Stimulated activated CD4-positive, alpha-beta T cell treated with anti-CD3 and anti-CD28 coated beads, Interleukin-12 subunit alpha, Interleukin-12 subunit beta, amount 100 ng/mL, for 24 hours (primary cell): ENCODE results near the gene CACNA1G.

Experiments used
- DNase-seq, 2 experiments: peaks; one replicate each; pipeline ENCODE4 v3.0.0-alpha.2; 2020; ENCODE audit warnings: low read depth in 2 of 2

The CACNA1G gene

DNA sequence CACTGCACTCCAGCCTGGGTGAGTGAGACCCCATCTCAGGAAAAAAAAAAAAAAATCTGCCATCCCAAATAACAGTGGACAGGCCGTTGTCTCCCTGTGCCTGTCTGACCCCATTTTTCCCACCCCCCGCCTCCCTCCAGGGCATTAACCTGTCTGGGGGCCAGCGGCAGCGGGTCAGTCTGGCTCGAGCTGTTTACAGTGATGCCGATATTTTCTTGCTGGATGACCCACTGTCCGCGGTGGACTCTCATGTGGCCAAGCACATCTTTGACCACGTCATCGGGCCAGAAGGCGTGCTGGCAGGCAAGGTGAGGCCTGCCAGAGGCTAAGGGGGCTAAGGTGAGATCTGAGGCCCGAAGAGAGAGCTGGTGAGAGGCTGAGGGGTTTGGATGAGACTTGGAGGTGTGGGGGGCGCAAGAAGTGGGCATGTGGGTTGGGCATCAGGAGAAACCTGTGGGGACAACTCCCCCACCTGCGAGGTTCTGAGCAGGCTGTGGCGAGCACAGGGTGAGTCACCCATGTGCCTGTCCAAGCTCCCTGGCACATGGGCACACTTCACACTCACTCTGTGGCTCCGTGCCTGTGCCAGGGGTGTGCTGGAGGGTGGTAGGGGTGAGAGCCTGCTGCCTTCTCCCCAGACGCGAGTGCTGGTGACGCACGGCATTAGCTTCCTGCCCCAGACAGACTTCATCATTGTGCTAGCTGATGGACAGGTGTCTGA lies 112.5 kb downstream of the CACNA1G start:
- DNase-seq, result no peak

DNA sequence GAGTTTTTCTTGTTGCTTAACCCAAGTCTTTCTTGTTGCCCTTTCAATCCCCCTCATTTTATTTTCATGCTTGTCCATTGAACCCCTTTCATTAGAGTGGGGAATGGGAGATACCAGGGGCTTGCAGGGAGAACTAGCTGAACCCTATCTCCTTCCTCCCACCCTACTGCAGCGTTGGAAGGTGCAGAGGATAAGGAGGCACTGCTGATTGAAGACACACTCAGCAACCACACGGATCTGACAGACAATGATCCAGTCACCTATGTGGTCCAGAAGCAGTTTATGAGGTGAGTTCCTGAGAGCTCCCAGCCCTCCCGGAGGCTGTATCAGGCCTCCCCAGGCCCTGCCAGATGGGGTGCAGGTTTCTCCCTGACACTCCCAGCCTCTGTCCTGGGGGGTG lies 114.7 kb downstream of the CACNA1G start:
- no peak for DNase-seq

DNA sequence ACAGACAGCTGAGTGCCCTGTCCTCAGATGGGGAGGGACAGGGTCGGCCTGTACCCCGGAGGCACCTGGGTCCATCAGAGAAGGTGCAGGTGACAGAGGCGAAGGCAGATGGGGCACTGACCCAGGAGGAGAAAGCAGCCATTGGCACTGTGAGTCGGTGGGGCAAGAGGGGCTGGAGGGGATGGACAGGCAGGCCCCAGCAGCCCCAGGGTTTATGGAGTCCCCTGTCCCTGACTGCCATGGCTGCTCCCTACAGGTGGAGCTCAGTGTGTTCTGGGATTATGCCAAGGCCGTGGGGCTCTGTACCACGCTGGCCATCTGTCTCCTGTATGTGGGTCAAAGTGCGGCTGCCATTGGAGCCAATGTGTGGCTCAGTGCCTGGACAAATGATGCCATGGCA lies 115.1 kb downstream of the CACNA1G start:
- DNase-seq, result no peak

DNA sequence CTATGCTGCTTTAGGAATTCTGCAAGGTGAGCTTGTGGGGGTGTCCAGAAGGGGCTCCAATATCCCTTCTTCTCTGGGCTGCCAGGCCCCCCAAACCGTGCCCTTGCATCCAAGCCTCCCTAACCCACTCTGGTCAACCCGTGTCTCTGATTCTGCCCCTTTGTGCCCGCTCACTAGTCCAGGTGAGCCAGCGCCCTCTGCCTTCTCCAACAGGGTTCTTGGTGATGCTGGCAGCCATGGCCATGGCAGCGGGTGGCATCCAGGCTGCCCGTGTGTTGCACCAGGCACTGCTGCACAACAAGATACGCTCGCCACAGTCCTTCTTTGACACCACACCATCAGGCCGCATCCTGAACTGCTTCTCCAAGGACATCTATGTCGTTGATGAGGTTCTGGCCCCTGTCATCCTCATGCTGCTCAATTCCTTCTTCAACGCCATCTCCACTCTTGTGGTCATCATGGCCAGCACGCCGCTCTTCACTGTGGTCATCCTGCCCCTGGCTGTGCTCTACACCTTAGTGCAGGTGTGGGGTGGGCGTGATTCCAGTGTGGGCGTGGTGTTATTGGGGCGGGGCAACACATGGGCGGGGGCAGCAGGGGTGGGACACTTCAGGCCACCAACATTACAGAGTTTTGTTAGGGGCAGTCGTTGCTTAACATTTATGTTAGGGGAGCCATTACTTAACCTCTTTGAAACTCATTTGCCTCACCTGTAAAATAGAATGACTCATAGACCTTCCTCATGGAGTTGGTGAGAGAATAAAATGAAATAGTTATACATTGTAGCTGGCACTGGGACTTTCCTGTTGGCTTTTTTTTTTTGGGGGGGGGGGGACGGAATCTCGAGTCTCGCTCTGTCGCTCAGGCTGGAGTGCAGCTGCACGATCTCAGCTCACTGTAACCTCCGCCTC lies 115.8 kb downstream of the CACNA1G start:
- DNase-seq, result no peak
